GM18505 (cell line): ENCODE measurements around the gene COX20.
"Not testable (repeated sequence)": the region's sequence is repeated elsewhere in the genome, so short reads cannot be mapped to it uniquely, and the experiment has no call there.

Source experiments
- ATAC-seq: cut with Tn5 transposase; IDR thresholded peaks from one replicate; pipeline ENCODE4 v1.9.1; 2021; ENCODE audit not compliant: unreplicated experiment
- POLR2A ChIP-seq: IDR thresholded peaks from 4 replicates; pipeline ENCODE4 v1.6.1; 2011; ENCODE audit warnings: borderline replicate concordance; ENCODE audit not compliant: insufficient read depth, insufficient read length; ENCODE audit errors: extremely low read depth

COX20 gene

DNA sequence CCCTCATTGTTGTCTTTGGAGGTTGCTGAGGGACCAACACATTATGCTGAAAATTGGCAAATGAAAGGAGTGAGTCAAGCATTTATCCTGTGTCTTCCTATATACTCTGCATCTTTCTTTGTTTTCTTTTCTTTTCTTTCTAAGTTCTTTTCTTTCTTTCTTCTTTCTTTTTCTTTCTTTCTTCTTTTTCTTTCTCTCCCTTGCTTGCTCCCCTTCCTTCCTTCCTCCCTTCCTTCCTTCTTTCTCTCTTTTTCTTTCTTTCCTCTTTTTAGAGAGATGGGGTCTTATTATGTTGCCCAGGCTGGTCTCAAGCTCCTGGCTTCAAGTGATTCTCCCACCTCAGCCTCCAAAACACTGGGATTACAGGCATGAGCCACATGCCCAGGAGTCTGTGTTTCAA lies 28.3 kb upstream of the COX20 start:
- ATAC-seq = no peak
- no peak for TF ChIP-seq POLR2A

- ATAC-seq = no peak
- TF ChIP-seq POLR2A = no peak
These were observed 25.2 kb upstream of the COX20 start for GRCh38 chr1:244810221-244810620.

DNA sequence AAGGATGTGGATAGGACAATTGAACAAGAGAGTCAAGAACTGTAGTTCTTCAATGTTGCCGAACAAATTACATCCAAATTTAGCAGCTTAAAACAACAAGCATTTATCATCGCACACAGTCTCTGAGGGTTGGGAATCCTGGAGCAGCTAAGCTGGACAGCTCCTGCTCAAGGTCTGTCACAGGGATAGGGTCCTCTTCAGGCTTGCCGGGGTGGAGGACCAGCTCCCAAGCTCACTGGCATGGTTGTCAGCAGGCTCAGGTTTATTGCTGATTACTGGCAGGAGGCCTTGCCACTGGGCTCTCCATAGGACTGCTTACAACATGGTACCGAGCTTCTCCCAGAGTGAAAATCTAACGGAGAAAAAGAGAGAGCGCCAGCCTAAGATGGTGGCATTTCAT lies 22.1 kb upstream of the COX20 start:
- ATAC-seq = no peak
- TF ChIP-seq POLR2A = no peak

- ATAC-seq = no peak
- no peak for TF ChIP-seq POLR2A
These were observed 19.8 kb upstream of the COX20 start for GRCh38 chr1:244815600-244816099.

DNA sequence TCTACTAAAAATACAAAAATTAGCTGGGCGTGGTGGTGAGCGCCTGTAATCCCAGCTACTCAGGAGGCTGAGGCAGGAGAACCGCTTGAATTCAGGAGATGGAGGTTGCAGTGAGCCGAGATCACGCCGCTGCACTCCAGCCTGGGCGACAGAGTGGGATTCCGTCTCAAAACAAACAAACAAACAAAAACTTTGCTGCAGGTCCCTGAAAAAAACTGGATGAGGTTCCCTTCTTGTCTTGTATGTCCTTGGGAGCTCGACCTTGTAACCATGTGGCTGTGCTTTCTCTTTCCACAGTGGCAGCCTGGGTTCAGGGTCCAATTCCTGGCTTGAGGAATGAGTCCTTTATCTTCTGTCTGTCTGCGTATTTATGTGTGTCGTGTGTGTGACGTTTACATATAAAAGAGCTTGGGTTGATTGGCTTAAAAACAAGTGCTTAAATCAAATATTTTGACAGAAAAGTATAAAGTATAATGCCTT lies 18.0 kb upstream of the COX20 start:
- no peak for ATAC-seq
- no peak for TF ChIP-seq POLR2A

DNA sequence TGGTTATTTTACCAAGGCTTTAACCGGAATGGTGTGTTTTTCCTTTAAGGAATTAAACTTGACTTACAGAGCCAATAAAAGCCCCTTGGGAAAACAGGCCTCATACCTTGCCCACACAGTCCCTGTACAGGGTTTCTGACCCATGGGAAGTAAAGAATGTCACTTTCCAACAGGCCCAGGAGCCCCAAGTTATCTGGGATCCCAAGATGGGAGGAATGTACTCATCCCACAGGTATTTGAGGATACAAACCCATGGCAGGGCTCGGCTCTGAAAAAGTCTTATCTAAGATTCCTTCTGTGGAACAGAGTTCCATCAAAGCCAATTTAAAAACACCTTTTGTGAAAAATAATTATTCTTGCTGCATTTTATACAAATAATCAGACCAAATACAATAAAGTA lies 15.3 kb upstream of the COX20 start:
- no peak for TF ChIP-seq POLR2A
- no peak for ATAC-seq

- ATAC-seq = no peak
- TF ChIP-seq POLR2A = no peak
These were observed 14.3 kb upstream of the COX20 start for GRCh38 chr1:244821134-244821533.

DNA sequence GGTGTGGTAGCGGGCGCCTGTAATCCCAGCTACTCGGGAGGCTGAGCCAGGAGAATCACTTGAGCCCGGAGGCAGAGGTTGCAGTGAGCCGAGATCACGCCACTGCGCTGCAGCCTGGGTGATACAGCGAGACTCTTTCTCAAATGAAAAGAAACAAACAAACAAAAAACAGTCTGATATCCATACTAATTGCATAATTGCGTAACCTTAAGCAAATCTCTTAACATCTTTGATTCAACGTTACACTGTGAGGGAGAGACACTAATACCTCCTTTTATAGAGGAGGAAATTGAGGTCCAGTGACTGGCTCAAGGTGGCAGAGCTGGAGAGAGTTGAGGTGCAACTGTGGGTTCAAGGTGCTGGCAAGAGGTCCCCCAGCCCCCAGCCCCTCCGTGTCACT lies 12.6 kb upstream of the COX20 start:
- no peak for ATAC-seq
- no peak for TF ChIP-seq POLR2A

GRCh38 chr1:244826712-244827111 lies 8.7 kb upstream of the COX20 start:
- no peak for ATAC-seq
- no peak for TF ChIP-seq POLR2A

DNA sequence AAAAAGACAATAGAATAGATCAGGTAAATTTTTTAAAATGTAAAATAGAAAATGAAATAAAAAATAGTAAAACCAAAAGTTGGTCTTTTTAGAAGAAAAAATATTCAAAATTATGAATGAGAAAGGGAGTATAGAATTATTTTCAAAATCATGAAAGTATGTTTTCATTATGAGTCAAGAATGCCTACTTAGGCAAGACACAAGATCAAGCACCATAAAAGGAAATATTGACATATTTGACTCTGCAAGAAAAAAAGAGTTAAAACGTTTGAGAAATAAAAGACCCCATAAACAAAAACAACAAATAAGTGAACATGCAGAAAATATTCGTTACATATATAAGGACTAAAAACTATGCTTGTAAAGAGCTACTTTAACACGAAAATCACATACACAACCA lies 4.8 kb upstream of the COX20 start:
- ATAC-seq = no peak
- no peak for TF ChIP-seq POLR2A

GRCh38 chr1:244833260-244833659 lies 2.2 kb upstream of the COX20 start:
- ATAC-seq = not testable (repeated sequence)

- no peak for ATAC-seq
- TF ChIP-seq POLR2A = no peak
These were observed 1.5 kb upstream of the COX20 start for GRCh38 chr1:244833734-244834542.

- peak; percentile 60 for ATAC-seq
These were observed 749 bp upstream of the COX20 start for GRCh38 chr1:244834543-244835275.

DNA sequence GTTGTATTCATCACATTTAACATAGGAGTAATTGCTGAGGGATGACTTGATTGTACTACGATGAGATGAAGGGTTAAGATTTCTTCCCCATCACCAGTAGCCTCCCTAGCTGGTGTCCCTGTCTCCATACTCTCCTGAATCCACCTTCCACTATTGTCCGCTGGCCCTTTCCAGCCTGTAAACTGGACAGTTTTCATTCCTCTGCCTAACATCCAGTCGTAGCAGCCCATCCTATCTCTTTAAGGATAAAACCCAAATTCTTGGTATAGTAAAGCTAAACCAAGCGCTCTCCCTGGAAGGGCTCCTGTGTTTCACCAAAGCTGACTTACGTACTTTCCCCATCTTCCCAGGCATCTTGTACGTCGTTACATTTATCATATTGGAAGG lies 670 bp downstream of the COX20 start:
- TF ChIP-seq POLR2A = no peak
- ATAC-seq = no peak

More at GRCh38 chr1:244834543-244835275, 749 bp upstream of the COX20 start:
- peak; percentile 80 for TF ChIP-seq POLR2A
